Gastrocnemius medialis (tissue), 4 donors: Measurements from ENCODE around the gene FAM240B. TPM values are rescaled to one million over a fixed set of nuclear protein-coding genes. Genes with fewer than 3 reads are reported as not detected.

ENCODE experiments used
- ATAC-seq, 2 donors: fragments of 150-250 bp; one replicate each; pipeline ENCODE4 v1.9.1; 2016
- DNase-seq, 2 donors: peaks; one replicate each; pipeline ENCODE4 v3.0.0-alpha.2; 2019
- H3K27ac ChIP-seq, 4 donors: fragments of 200-600 bp; sonication (generic); 1 replicate in 1 of 4; 2 replicates in 3 of 4; pipeline ENCODE4 v1.5.1; 2016 to 2018; ENCODE audit warnings: mild to moderate bottlenecking in 2 of 4, moderate library complexity in 1 of 4
- H3K27me3 ChIP-seq, 3 donors: fragments of 200-600 bp; sonication (generic) in 2 of 3; 1 replicate in 1 of 3; 2 replicates in 2 of 3; pipeline versions ENCODE4 v1.5.1 to v1.6.0; 2016 to 2019; ENCODE audit warnings: mild to moderate bottlenecking in 1 of 3, moderate library complexity in 1 of 3
- H3K36me3 ChIP-seq, 2 donors: fragments of 200-600 bp; sonication (generic) in 1 of 2; one replicate each; pipeline ENCODE4 v1.5.1; 2017 to 2018
- H3K4me1 ChIP-seq, 2 donors: fragments of 200-600 bp; sonication (generic) in 1 of 2; one replicate each; pipeline ENCODE4 v1.5.1; 2016 to 2017; ENCODE audit warnings: mild to moderate bottlenecking in 2 of 2
- H3K4me3 ChIP-seq, 4 donors: fragments of 200-600 bp; sonication (generic) in 3 of 4; 1 replicate in 1 of 4; 2 replicates in 3 of 4; pipeline ENCODE4 v1.5.1; 2016 to 2019; ENCODE audit warnings: mild to moderate bottlenecking in 2 of 4
- H3K9me3 ChIP-seq, 3 donors: fragments of 200-600 bp; sonication (generic) in 2 of 3; 1 replicate in 1 of 3; 2 replicates in 2 of 3; pipeline ENCODE4 v1.5.1; 2016 to 2019
- CTCF ChIP-seq, 5 experiments: fragments of 450-650 bp in 3 of 5; fragments of 200-600 bp in 2 of 5; sonication (generic) in 2 of 5; IDR thresholded peaks in 4 of 5; conservative IDR thresholded peaks in 1 of 5; 1 replicate in 4 of 5; 2 replicates in 1 of 5; pipeline ENCODE4 v1.5.1; 2016 to 2019; ENCODE audit warnings: antibody characterized with exemption in 5 of 5, mild to moderate bottlenecking in 3 of 5, moderate library complexity in 3 of 5
- POLR2A ChIP-seq, 2 donors: fragments of 450-650 bp; IDR thresholded peaks; one replicate each; pipeline ENCODE4 v1.6.1; 2017; ENCODE audit warnings: antibody characterized with exemption in 2 of 2, mild to moderate bottlenecking in 2 of 2, moderate library complexity in 2 of 2
- in situ Hi-C, 4 donors: fragments of 200-750 bp; cut with MboI; loops; one replicate each; pipeline versions ENCODE4 v1.15.0 to v1.8.0; 2017; ENCODE audit warnings: low sequenced_read_pairs in 4 of 4
- intact Hi-C: fragments of 100-400 bp; cut with DNase I; formaldehyde crosslinking; loops from one replicate; pipeline ENCODE4 v1.15.1; 2023; ENCODE audit warnings: low total_unique reads
- total RNA-seq, 4 donors: library from RNA; depleted of rRNA; stranded (reverse); fragments of >200 nt; gene quantifications; one replicate each; pipeline versions ENCODE4 v1.1.0 to v1.2.3, GENCODE V29; 2016

The FAM240B gene
- total RNA-seq, 4 donors from 2014 or later, result not detected

- DNase-seq, result no peak
- TF ChIP-seq CTCF (IDR thresholded peaks at IDR 0.05 in 4 of 5, conservative IDR thresholded peaks at IDR 0.05 in 1 of 5), result no peak
- no peak for TF ChIP-seq POLR2A (IDR thresholded peaks at IDR 0.05)
- no peak overlapping the region for H3K4me3 ChIP-seq
- no peaks in the 10 kb centered on the region for H3K4me1 ChIP-seq
- ATAC-seq, result no peak
- no peak overlapping the region for H3K27ac ChIP-seq
- H3K27me3 ChIP-seq, result no peaks in the 10 kb centered on the region
- H3K36me3 ChIP-seq, result no peaks in the 10 kb centered on the region
- in situ Hi-C loops (loop anchor here in 1 of 4 donors (25.0 kb wide), 1 partner anchor 93 kb away; no protein-coding TSS in a partner anchor), intact Hi-C loops (no loop called here)
- no peaks in the 10 kb centered on the region for H3K9me3 ChIP-seq
Measured at GRCh38 chr9:38644601-38645000, 75.3 kb downstream of the FAM240B start.

Other genes starting within 250 kb of the FAM240B start
- gene ANKRD18A, start 99.5 kb downstream of the FAM240B start, total RNA-seq, result not detected